ENCODE data around the gene GATD1.

DNA sequence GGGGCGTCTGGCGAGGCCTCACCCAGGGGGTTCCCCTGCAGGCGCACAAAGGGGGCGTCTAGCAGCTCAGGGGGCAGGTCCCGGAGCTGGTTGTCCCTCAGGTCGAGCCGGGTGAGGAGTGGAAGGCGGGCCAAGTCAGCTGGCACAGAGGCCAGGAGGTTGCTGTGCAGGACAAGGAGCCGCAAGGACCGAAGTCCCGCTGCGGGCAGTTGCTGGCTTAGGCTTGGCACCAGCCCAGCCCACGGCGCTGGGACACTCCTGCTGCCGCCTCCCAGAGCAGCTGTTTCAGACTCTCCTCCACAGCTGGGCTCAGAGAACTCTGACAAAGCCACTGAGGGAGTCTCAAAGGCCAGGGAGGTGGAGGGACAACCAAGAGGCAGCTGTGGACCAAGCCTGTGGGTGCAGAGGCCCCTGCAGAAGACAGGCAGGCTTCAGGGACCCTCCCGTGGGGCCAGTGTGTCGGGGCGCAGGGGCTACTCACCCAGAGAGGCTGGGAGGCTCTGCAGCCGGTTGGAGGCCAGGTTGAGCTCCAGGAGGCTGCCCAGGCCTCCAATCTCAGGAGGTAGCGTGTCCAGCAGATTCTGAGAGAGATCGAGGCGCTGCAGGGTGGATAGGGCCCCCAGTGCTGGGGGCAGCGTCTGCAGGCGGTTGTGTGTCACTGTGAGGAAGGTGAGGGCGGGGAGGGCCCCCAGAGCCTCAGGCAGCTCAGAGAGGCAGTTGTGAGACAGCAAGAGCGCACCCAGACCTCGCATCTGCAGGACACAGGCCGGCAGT lies 25.6 kb upstream of the GATD1 start:
- TF ChIP-seq EZH2 (IDR thresholded peaks at IDR 0.05; ENCODE audit: borderline replicate concordance, low read depth, low read length, poor library complexity, severe bottlenecking): no peak
- TF ChIP-seq, protein P1, sequence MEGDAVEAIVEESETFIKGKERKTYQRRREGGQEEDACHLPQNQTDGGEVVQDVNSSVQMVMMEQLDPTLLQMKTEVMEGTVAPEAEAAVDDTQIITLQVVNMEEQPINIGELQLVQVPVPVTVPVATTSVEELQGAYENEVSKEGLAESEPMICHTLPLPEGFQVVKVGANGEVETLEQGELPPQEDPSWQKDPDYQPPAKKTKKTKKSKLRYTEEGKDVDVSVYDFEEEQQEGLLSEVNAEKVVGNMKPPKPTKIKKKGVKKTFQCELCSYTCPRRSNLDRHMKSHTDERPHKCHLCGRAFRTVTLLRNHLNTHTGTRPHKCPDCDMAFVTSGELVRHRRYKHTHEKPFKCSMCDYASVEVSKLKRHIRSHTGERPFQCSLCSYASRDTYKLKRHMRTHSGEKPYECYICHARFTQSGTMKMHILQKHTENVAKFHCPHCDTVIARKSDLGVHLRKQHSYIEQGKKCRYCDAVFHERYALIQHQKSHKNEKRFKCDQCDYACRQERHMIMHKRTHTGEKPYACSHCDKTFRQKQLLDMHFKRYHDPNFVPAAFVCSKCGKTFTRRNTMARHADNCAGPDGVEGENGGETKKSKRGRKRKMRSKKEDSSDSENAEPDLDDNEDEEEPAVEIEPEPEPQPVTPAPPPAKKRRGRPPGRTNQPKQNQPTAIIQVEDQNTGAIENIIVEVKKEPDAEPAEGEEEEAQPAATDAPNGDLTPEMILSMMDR (conservative IDR thresholded peaks at IDR 0.05; ENCODE audit: low read depth, low read length): no peak
